Upper lobe of left lung (tissue), 6 donors: ENCODE data around the gene LMNTD2. TPM values are rescaled to one million over a fixed set of nuclear protein-coding genes. Genes with fewer than 3 reads are reported as not detected.

Experiments used
- ATAC-seq, 2 donors: fragments of 200-7000 bp; cut with Tn5 transposase; one replicate each; pipeline ENCODE4 v1.9.1; 2022; ENCODE audit warnings: mild to moderate bottlenecking in 2 of 2, moderate library complexity in 2 of 2; ENCODE audit not compliant: low FRiP score in 2 of 2
- DNase-seq, 2 donors: peaks; one replicate each; pipeline ENCODE4 v3.0.0-alpha.2; 2019 to 2020
- H3K27ac ChIP-seq, 4 donors: fragments of 200-600 bp; sonication (generic); one replicate each; pipeline ENCODE4 v1.5.1; 2016 to 2019
- H3K27me3 ChIP-seq, 4 donors: fragments of 200-600 bp; sonication (generic); one replicate each; pipeline ENCODE4 v1.5.1; 2017 to 2019
- H3K36me3 ChIP-seq, 4 donors: fragments of 200-600 bp; sonication (generic); one replicate each; pipeline ENCODE4 v1.5.1; 2016 to 2019
- H3K4me1 ChIP-seq, 4 donors: fragments of 200-600 bp; sonication (generic); one replicate each; pipeline ENCODE4 v1.5.1; 2018 to 2019
- H3K4me3 ChIP-seq, 4 donors: fragments of 200-600 bp; sonication (generic); one replicate each; pipeline ENCODE4 v1.5.1; 2017 to 2019; ENCODE audit warnings: mild to moderate bottlenecking in 2 of 4, moderate library complexity in 1 of 4
- H3K9me3 ChIP-seq, 4 donors: fragments of 200-600 bp; sonication (generic); one replicate each; pipeline ENCODE4 v1.5.1; 2018 to 2019
- CTCF ChIP-seq, 6 experiments: fragments of 450-650 bp in 4 of 6; fragments of 200-600 bp in 2 of 6; sonication (generic) in 2 of 6; IDR thresholded peaks; one replicate each; pipeline ENCODE4 v1.5.1; 2016 to 2019; ENCODE audit warnings: antibody characterized with exemption in 6 of 6
- EP300 ChIP-seq, 4 donors: sonication (generic); formaldehyde crosslinking; IDR thresholded peaks; one replicate each; pipeline ENCODE4 v1.5.1; 2017; ENCODE audit warnings: antibody characterized with exemption in 4 of 4, control low read depth in 2 of 4
- POLR2A ChIP-seq, 4 donors: fragments of 450-650 bp; IDR thresholded peaks; one replicate each; pipeline ENCODE4 v1.5.1; 2016 to 2017; ENCODE audit warnings: antibody characterized with exemption in 4 of 4, mild to moderate bottlenecking in 2 of 4
- POLR2AphosphoS5 ChIP-seq, 2 donors: sonication (generic); formaldehyde crosslinking; IDR thresholded peaks; one replicate each; pipeline ENCODE4 v1.5.1; 2017; ENCODE audit warnings: antibody characterized with exemption in 2 of 2
- whole genome bisulfite sequencing, 2 donors: methylation state at CpG; one replicate each; pipeline ENCODE4 v1.1.5; 2017 to 2018; 5-methylcytosine and 5-hydroxymethylcytosine counted together
- total RNA-seq, 6 donors: library from RNA; depleted of rRNA in 4 of 6; stranded (reverse); fragments of >200 nt in 4 of 6; gene quantifications; one replicate each; pipeline versions ENCODE4 v1.1.0 to v1.2.1, GENCODE V29; 2016 to 2021
- donor health status: DM: no; HTN: no; CAD: no; lungs with moderate emphysema.
- donor health status: DM: no; HTN: yes; CAD: no; lungs with severe emphysema.

LMNTD2 gene
- total RNA-seq, 6 donors from 2014 or later = 4.6 to 32.5 (median 6.7) TPM

- peaks cover 65 to 100% (median 98%) of the 10 kb centered on the region in 4 donors for H3K36me3 ChIP-seq
- H3K4me3 ChIP-seq = no peak overlapping the region
- no peaks in the 10 kb centered on the region for H3K9me3 ChIP-seq
- no peaks in the 10 kb centered on the region for H3K27me3 ChIP-seq
- TF ChIP-seq POLR2AphosphoS5 (IDR thresholded peaks at IDR 0.05) (no peak), EP300 (IDR thresholded peaks at IDR 0.05) (no peak), CTCF (IDR thresholded peaks at IDR 0.05) (no peak), POLR2A (IDR thresholded peaks at IDR 0.05) (no peak)
- ATAC-seq = no peak
- H3K27ac ChIP-seq = no peak overlapping the region
- H3K4me1 ChIP-seq = no peaks in the 10 kb centered on the region
- peak in 1 of 2 donors; percentile 82 for DNase-seq
- WGBS, 2 donors = 91 to 93% methylated on average over 12 to 28 of the region's 35 CpGs
Observed at GRCh38 chr11:607020-607780, 46.7 kb upstream of the LMNTD2 start.

GRCh38 chr11:606245-606644 is 45.7 kb upstream of the LMNTD2 start:
- Histone ChIP-seq H3K4me3 (no peak overlapping the region), H3K9me3 (no peaks in the 10 kb centered on the region), H3K4me1 (no peaks in the 10 kb centered on the region), H3K27me3 (no peaks in the 10 kb centered on the region), H3K27ac (no peak overlapping the region), H3K36me3 (peaks cover 67 to 100% (median 98%) of the 10 kb centered on the region in 4 donors)
- 72 to 93% methylated on average over 5 to 16 of the region's 19 CpGs for WGBS, 2 donors
- ATAC-seq = peak; percentile 47 to 67
- TF ChIP-seq EP300 (IDR thresholded peaks at IDR 0.05) (no peak), POLR2A (IDR thresholded peaks at IDR 0.05) (no peak), POLR2AphosphoS5 (IDR thresholded peaks at IDR 0.05) (no peak), CTCF (IDR thresholded peaks at IDR 0.05) (no peak)
- peak; percentile 79 to 90 for DNase-seq

DNA sequence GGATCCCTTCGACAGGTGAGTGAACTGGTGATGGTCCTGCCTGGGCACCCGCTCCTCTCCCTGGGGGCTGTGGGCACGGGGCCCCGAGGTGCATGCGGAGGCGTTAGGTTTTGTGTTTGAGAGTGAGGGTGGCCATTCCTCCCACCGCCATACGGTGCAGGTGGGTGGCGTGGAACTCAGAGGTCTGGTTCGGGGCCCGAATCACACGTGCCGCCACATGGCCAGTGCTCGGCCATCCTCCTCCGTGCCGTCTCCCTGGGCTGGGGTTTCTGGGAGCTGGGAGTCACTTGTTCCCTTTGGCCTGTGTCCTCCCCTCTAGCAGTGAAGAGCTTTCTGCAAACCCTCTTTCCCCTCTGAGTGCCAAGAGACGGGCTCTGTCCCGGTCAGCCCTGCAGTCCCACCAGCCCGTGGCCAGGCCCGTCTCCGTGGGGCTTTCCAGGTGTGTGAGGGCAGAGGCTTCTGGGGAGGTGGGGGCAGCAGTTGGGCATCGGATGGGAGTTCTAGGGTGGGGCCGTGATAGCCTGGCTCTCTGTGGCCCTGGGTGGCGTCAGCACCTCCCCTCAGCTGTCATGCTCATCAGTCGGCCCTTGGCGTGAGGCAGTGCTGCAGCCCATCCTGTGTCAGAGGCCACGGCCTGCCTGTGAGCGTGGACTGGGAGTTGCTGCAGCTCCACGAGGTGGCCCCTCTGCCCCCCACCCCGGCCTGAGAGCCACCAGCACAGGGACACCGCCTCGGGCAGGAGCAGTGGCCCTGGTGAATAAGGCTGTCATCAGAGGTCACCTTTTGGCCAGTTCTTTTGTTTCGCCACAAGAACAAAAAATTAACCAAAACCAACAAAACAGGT is 45.0 kb upstream of the LMNTD2 start:
- WGBS, 2 donors = 96 to 97% methylated on average over 14 to 32 of the region's 33 CpGs
- H3K9me3 ChIP-seq = no peaks in the 10 kb centered on the region
- no peak overlapping the region for H3K27ac ChIP-seq
- no peaks in the 10 kb centered on the region for H3K4me1 ChIP-seq
- no peak overlapping the region for H3K4me3 ChIP-seq
- DNase-seq (peak in 1 of 2 donors; percentile 68), ATAC-seq (no peak)
- H3K36me3 ChIP-seq = peaks cover 66 to 100% (median 96%) of the 10 kb centered on the region in 4 donors
- TF ChIP-seq POLR2AphosphoS5 (IDR thresholded peaks at IDR 0.05) (no peak), CTCF (IDR thresholded peaks at IDR 0.05) (no peak), EP300 (IDR thresholded peaks at IDR 0.05) (no peak), POLR2A (IDR thresholded peaks at IDR 0.05) (no peak)
- no peaks in the 10 kb centered on the region for H3K27me3 ChIP-seq

- H3K27me3 ChIP-seq = no peaks in the 10 kb centered on the region
- no peak overlapping the region for H3K4me3 ChIP-seq
- WGBS, 2 donors = 93% methylated on average over 13 of the region's 13 CpGs
- H3K27ac ChIP-seq = no peak overlapping the region
- H3K4me1 ChIP-seq = no peaks in the 10 kb centered on the region
- peaks cover 62 to 100% (median 95%) of the 10 kb centered on the region in 4 donors for H3K36me3 ChIP-seq
- TF ChIP-seq POLR2AphosphoS5 (IDR thresholded peaks at IDR 0.05) (no peak), EP300 (IDR thresholded peaks at IDR 0.05) (no peak), POLR2A (IDR thresholded peaks at IDR 0.05) (no peak)
- DNase-seq (no peak), ATAC-seq (no peak)
- H3K9me3 ChIP-seq = no peaks in the 10 kb centered on the region
Observed at GRCh38 chr11:603154-603553, 42.6 kb upstream of the LMNTD2 start.

DNA sequence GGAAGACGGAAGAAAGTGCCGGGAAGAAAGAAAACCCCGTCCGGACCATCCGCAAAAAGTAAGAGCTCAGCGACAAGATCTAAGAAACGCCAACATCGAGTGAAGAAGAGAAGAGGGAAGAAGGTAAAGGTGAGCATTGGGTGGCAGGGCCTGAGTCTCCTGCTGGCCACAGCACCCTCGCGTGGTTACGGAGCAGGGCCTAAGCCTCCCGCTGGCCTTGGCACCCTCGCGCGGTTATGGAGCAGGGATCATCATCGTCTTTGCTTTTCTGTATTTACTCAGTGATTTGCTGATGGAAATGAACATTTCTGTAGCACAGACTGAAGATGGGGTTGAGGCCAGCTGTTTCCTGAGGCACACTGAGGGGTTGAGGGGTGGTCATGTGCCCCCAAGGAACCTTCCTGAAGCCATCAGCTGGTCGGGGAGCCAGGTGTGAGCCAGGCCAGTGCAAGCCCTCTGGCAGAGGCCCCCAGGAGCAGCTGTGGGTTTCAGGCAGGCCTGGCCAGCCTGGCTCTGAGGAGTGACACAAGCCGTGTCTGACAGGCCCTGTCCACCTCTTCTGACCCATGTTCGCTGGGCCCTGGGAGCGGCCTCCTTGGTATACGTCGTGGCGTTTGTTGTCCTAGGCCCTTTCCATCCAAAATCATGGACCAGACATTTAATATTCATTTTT is 41.2 kb upstream of the LMNTD2 start:
- Histone ChIP-seq H3K4me3 (no peak overlapping the region), H3K27ac (no peak overlapping the region), H3K9me3 (no peaks in the 10 kb centered on the region), H3K27me3 (no peaks in the 10 kb centered on the region), H3K36me3 (peaks cover 52 to 100% (median 95%) of the 10 kb centered on the region in 4 donors), H3K4me1 (no peaks in the 10 kb centered on the region)
- 95 to 97% methylated on average over 22 to 23 of the region's 23 CpGs for WGBS, 2 donors
- no peak for TF ChIP-seq CTCF (IDR thresholded peaks at IDR 0.05)
- no peak for TF ChIP-seq POLR2AphosphoS5 (IDR thresholded peaks at IDR 0.05)
- no peak for TF ChIP-seq POLR2A (IDR thresholded peaks at IDR 0.05)
- no peak for TF ChIP-seq EP300 (IDR thresholded peaks at IDR 0.05)
- DNase-seq (peak in 1 of 2 donors; percentile 62), ATAC-seq (no peak)
